ENCODE data around the gene POMGNT1.
"Not testable (repeated sequence)": the region's sequence is repeated elsewhere in the genome, so short reads cannot be mapped to it uniquely, and the experiment has no call there.

POMGNT1 gene

DNA sequence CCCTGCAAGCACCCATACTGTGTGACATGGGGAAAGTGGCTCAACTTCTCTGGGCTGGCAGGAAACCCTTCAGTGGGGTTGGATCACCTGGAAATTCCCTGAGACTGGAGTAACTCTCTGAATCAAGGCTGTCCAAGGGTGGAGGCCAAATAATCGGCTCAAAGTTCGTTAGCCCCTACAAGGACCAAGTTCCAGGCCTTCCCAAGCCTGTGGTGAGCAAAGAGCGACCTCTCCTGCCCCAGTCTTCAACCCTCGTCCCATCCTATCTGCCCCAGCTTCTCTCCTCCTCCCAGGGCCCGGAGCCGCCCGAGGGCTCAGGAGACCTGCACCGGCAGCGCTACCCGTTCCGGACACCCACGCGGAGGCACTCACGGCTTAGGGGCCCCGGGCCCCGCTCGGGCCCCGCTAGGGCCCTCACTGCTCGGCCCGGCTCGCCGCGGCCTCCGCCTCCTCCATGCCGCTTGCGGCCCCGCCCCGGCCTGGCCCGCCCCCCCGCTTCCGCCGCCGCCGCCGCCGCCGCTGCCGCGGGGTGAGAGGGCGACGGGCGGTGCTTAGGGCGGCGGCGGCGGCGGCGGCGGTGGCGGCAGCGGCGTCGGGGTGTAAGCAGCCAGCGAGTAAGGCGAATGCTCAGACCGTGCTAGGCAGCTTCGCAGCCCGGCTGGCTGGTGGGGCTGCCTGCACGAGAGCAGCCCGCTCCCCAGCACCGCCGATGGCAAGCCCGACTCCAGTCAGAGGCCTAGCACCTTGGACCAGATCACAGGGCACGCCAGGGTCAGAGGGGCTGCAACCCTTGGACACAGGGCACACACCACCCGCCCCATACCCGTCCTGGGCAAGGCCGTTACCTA, at the start of gene POMGNT1:
POMGNT1 (minus strand) TSS at position 471 of the 848 bp plus-strand sequence. CDS start 613 bp downstream, outside the sequence.
- DNase-seq (ENCODE audit: low spot score): peak; percentile 40

DNA sequence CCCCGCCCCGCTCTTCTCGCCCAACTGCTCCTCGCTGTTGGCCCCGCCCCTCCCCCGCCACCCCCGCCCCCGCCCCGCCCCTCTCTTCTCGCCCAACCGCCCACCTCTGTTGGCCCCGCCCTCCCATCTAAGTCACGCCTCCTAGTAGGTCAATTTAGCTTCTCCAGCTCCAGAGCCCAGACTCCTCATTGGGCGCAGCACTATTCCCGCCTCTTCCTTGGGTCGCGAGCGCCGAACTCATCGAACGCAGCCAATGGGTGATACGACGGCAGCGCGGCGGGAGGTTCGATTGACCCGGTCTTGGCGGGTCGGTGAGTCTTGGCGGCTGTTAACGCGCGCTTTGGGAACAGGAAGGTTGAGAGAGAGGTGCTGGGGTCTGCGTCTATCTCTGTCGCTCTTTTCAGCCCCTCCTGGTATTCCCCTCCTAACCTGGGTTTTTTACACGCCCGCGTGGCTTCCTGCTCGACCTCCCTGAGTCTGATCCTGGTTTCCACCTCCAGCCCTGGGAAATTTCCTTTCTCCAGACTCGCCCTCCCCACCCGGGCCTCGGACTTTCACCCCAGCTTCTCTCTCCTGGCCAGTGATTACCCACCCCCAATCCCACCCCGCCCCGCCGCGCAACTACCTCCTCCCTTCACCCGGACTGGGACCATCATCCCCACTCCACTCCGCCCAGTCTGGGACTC, 49.3 kb upstream of the POMGNT1 start, which contains the start of gene RAD54L:
RAD54L (plus strand) TSS at position 328 of the 686 bp plus-strand sequence. CDS start 643 bp downstream, outside the sequence.
- DNase-seq (ENCODE audit: low spot score): peak; percentile 97

DNA sequence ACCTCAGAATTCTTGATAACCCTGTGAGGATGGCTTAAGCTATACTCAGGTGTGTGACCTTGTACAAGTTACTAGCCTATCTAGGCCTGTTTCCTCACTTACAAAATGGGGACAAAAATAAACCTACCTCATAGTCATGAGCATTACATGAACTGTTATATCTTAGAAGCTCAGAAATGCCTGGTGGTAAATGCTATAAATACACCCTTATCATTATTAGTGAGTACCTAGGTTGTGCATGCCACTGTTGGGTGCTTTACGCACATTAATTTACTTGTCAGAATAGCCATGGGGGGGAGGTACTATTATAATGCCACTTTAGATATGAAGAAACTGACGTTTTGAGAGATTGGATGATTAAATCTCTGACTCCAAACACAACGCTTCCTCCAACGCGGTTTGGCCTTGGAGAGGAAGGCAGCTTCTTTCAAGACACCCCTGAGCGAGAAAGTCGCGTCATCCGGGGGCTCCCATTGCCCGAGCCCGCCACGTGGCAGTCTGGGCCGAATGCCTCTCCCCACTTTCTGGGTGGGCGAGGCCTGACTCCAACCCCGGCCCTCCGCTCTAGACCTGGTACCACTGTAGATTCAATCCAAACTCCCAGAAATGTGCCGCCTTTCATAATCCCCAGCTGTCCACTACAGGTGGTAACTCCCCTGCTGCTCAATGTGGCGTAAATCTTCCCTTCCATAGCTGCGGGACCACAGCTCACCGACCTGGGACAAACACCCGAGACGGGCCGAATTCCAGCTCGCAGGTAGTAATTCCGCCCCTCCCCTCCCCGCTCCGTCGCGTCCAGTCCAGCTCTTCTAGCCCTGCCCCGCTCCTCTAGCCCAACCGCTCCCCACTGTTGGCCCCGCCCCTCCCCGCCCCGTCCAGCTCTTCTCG, 48.6 kb upstream of the POMGNT1 start:
- peak; percentile 40 for DNase-seq (ENCODE audit: low spot score)

DNA sequence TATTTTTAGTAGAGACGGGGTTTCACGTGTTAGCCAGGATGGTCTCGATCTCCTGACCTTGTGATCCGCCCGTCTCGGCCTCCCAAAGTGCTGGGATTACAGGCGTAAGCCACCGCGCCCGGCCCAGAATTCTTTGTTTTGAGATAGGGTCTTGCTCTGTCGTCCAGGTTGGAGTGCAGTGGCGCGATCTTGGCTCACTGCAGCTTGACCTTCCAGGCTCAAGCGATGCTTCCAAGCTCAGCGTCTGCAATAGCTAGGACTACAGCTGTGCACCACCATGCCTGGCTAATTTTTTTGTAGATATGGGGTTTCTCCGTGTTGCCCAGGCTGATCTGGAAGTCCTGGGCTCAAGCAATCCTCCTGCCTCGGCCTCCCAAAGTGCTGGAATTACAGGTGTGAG, 47.9 kb upstream of the POMGNT1 start:
- not testable (repeated sequence) for DNase-seq (ENCODE audit: low spot score)

DNA sequence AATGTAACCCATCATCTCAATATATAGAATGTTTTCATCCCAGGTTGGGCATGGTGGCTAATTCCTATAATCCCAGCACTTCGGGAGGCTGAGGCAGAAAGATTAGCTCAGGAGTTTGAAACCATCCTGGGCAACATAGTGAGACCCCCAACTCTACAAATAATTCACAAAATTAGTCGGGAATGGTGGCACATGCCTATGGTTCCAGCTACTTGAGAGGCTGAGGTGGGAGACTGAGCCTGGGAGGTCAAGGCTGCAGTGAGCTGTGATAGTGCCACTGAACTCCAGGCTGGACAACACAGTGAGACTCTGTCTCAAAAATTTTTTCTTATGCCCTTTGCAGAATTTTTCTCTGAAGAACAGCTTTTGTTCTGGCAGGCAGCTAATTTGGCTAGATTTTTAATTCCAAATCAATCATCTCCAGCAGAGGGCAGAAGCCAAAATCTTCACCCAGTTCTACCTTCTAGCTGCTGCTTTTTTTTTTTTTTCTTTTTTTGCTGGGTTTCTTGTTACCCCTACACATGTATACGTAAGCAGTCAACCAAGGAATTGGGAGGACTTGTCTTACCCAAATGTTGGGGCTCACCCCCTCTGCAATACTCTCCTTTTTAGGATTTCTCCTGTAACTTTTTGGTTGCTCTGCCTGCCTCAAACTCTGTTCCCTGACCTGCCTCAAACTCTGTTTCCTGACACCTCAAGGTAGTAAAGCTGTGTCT, 46.6 kb upstream of the POMGNT1 start:
- DNase-seq (ENCODE audit: low spot score): no peak

DNA sequence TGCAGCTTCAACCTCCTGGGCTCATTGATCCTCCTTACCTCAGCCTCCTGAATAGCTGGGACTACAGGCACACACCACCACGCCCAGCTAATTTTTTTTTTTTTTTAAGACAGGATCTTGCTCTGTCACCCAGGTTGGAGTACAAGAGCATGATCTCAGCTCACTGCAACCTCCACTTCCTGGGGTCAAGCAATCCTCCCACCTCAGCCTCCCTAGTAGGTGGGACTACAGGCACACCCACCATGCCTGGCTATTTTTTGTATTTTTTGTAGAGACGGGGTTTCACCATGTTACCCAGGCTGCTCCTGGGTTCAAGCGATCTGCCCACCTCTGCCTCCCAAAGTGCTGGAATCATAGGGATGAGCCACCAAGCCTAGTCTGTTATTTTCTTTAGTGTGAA, 45.6 kb upstream of the POMGNT1 start:
- not testable (repeated sequence) for DNase-seq (ENCODE audit: low spot score)

DNA sequence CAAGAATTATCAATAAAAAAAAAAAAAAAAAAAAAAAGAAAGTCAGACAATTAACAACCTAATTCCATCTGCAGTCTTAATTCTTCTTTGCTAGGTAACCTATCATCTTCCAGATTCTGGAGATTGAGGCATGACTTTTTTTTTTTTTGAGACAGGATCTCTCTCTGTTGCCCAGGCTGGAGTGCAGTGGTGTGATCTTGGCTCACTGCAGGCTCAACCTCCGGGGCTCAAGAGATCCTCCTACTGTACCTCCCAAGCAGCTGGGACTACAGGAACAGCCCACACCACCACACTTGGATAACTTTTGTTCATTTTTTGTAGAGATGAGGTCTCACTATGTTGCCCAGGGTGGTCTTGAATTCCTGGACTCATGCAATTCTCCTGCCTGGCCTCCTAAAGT, 44.7 kb upstream of the POMGNT1 start:
- DNase-seq (ENCODE audit: low spot score): no peak

DNA sequence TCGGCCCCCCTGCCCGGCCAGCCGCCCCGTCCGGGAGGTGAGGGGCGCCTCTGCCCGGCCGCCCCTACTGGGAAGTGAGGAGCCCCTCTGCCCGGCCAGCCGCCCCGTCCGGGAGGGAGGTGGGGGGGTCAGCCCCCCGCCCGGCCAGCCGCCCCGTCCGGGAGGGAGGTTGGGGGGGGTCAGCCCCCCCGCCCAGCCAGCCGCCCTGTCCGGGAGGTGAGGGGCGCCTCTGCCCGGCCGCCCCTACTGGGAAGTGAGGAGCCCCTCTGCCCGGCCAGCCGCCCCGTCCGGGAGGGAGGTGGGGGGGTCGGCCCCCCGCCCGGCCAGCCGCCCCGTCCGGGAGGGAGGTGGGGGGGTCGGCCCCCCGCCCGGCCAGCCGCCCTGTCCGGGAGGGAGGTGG, 43.5 kb upstream of the POMGNT1 start:
- not testable (repeated sequence) for DNase-seq (ENCODE audit: low spot score)

DNA sequence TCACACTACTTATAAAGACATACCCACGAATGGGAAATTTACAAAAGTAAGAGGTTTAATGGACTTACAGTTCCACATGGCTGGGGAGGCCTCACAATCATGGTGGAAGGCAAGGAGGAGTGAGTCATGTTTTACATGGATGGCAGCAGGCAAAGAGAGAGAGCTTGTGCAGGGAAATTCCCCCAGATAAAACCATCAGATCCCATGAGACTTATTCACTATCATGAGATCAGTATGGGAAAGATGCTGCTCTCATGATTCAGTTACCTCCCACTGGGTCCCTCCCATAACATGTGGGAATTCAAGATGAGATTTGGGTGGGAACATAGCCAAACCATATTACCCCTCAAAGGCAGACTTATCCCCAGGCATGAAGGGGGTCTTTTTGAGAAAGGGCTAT, 40.6 kb upstream of the POMGNT1 start:
- not testable (repeated sequence) for DNase-seq (ENCODE audit: low spot score)

DNA sequence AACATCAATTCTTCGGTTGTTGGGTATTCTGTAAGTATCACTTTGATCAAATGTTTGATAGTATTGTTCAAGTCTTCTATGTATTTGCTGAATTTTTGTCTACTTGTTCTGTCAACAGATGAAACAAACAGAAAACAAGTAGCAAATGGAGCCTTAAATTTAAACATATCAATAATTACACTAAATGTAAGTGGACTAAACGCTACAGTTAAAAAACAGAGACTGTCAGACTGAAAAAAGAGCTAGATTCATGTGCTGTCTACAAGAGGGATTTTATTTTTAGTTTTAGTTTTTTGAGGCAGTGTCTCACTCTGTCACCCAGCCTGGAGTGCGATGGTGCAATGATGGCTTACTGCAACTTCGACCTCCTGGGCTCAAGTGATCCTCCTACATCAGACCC, 38.6 kb upstream of the POMGNT1 start:
- DNase-seq (ENCODE audit: low spot score): no peak

DNA sequence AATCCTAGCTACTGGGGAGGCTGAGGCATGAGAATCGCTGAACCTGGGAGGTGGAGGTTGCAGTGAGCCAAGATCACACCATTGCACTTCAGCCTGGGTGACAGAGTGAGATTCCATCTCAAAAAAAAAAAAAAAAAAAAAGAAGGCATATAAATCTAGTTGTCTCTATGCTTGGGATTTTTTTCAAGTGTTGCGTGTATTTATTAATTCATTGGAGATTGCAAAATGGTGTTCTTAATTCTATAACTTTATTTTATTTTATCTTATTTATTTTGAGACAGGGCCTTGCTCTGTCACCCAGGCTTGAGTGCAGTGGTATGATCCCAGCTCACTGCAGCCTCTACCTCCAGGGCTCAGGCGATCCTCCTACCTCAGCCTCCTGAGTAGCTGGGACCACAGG, 33.0 kb upstream of the POMGNT1 start:
- not testable (repeated sequence) for DNase-seq (ENCODE audit: low spot score)

DNA sequence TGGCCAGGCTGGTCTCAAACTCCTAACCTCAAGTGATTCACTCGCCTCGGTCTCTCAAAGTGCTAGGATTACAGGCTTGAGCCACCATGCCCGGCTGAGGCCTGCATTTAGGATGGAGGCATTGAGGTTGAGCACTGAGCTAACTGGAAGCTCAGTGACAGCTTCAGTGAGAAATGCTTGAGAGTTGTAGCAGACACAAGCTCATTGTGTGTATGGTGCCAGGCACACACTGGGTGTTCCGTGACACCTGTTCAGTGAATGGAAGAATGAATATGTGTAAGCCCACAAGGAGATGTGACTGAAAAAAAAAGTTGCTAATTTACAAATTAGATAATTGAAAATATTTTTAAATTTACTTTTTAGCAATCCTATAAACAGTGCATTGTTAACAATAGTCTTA, 26.7 kb upstream of the POMGNT1 start:
- no peak for DNase-seq (ENCODE audit: low spot score)

DNA sequence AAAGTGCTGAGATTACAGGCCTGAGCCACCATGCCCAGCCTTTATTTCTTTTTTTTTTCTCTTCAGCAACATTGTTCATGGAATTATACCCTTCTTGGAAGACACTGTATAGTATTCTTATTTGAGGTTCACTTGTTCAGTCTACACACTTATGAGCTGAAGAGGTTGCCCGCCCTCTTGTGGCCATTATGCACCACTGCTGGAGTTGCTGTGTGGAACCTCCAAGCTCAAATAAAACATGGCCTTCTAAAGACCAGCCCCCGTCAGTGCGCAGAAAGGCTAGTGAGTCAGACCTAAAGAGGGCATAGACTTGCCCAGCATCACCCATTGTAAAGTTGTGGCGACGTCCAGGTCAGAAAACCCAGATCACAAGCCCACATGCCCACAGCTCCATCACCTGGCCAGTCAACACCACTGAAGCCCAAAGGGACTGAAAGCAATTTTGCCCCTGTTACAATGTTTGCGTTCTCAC, 25.3 kb upstream of the POMGNT1 start:
- peak; percentile 78 for DNase-seq (ENCODE audit: low spot score)

DNA sequence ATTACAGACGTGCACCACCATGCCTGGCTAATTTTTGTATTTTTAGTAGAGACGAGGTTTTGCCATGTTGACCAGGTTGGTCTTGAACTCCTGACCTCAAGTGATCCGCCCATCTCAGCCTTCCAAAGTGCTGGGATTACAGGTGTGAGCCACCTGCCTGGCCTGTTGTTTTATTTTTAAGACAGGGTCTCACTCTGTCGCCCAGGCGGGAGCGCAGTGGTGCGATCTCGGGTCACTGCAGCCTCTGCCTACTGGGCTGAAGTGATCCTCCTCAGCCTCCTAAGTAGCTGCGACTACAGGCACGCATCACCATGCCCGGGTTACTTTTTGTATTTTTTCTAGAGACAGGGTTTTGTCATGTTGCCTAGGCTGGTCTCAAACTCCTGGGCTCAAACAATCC, 24.8 kb upstream of the POMGNT1 start:
- not testable (repeated sequence) for DNase-seq (ENCODE audit: low spot score)

DNA sequence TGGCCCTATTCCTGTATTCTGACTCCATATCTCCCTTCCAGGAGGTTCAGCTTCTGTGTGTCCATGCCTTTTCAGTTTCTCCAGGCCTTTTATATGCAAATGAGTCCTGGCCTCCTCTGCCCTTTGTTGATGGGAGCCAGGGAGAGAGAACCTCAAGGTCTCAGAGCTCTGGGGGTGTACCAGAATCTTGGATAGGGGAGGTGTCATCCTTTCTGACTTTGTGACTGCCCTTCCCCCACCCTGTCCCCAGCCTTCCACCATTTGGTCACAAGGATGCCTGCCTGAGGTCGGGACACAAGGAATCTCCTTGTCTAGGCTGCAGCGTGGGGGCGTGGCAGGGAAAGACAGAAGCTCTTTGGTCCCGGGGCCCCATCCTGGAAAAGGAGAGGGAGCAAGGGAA, 23.5 kb upstream of the POMGNT1 start:
- DNase-seq (ENCODE audit: low spot score): no peak

DNA sequence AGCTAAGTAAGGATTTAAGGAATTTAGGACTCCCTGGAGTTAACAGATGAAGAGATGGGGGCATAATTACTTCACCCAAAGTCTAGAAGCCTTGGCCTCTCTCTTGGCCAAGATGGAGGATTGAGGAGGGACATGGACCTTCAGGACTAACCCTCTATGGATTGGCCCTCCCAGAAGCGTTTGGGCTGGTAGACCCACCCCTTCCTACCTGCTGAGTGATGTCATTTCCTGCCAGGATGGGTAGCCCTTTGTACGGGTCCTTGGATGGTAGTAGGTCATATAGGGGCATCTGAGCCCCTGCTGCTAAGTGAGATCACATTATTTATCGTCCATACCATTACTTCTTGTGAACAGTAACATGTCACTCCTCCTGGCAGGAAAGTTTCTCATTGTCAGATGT, 22.6 kb upstream of the POMGNT1 start:
- DNase-seq (ENCODE audit: low spot score): no peak

DNA sequence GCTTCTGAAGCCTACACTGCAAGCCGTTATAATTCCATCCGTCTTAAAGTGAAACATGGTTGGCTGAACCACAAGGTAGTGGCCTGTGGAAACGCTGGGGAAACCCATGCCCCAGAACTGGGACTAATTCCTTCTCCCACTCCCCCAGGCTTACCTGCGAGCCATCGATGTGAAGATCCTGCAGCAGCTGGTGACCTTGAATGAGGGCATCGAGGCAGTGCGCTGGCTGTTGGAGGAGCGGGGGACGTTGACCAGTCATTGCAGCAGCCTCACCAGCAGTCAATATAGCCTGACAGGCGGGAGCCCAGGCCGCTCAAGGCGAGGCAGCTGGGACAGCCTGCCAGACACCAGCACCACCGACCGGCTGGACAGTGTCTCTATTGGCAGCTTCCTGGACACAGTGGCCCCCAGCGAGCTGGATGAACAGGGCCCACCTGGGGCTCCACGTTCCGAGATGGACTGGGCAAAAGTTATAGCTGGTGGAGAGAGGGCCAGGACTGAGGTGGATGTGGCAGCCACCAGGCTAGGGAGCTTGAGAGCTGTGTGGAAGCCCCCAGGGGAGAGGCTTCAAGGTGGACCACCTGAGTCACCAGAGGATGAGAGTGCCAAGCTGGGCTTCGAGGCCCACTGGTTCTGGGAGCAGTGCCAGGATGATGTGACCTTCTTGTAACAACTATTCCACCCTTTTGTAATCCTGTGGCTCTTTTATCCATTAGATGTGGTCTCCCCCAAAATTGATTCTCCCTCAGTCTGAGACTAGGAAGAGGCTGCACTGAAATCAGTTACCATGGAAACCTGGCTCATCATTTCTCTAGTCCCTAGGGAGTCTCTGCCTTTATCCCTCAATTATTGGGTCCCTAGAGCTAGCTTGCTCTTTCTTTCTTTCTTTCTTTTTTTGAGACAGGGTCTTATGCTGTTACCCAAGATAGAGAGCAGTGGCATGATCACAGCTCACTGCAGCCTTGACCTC, 21.6 kb upstream of the POMGNT1 start:
- no peak for DNase-seq (ENCODE audit: low spot score)

DNA sequence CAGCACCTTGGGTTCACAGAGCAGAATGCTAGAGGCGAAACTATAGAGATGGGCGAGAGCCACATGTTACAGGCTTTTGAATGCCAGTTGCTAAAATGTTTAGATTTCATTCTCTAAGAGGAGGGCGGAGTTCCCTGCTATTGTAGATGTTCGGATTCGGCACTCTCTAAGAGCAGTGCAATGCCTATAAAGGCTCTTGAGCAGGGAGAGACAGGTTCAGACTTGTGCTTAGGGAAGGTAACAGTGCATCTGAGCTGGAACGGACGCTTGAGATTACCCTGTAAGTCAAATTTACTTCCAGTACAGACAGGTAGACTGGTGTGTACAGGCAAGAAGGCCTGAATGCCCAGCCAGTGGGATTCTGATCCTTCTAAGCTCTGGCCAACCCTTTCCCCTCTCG, 20.2 kb upstream of the POMGNT1 start:
- DNase-seq (ENCODE audit: low spot score): no peak

DNA sequence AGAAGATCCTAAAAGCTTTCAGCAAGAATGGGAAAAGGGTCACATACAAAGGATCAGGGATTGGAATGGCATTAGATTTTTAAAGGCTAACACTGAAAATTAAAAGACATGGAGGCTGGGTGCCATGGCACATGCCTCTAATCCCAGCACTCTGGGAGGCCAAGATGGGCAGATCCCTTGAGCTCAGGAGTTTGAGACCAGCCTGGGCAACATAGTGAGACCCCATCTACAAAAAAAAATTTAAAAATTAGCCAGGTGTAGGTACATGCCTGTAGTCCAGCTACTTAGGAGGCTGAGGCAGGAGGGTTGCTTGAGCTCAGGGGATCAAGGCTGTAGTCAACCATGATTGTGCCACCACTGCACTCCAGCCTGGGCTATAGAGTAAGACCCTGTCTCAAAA, 17.3 kb upstream of the POMGNT1 start:
- DNase-seq (ENCODE audit: low spot score): no peak

DNA sequence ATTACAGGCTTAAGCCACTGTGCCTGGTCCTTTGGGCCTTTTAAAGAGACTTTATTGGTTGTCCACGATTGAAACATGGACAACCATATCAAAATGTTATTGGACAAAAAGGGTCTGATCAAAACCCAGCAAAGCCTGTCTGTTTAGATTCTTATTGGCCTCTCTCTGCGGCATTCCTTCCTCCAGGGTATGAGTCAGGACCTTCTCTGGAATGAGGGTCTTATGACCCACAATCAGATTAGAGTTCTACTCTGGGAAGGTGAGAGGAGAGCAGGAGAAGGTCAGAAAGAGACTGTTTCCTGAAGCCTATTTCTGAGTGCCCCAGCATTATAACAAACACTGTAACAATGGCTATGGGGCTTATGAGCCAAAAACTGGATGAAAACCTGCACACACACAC, 12.8 kb upstream of the POMGNT1 start:
- no peak for DNase-seq (ENCODE audit: low spot score)

Measured in kidney capillary endothelial cell (primary cell).